ENCODE measurements around the gene IL33. TPM values are rescaled to one million over a fixed set of nuclear protein-coding genes. Genes with fewer than 3 reads are reported as not detected.

Gene IL33
- total RNA-seq, 1 experiment from 2014 or later: 2.7 TPM

DNA sequence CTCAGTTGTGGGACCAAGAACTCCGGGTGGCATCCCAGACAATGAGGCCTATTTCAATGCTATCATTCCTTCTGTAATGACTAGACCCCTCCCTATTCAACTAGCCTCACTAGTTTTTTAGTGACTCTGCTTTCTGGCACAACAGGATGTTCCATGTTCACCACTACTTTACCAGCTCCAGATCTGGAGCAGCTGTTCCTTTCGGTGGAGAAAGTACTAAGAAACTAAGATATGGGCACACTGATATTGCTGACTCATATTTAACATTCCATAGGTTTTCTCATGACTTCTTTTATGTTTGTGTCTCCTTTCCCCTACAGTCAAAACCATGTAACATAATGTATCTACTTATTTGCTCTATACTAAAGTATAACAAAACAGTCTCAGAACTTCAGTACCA, 24.1 kb downstream of the IL33 start:
- BruUV-seq (replicated peaks): no TSS peak

DNA sequence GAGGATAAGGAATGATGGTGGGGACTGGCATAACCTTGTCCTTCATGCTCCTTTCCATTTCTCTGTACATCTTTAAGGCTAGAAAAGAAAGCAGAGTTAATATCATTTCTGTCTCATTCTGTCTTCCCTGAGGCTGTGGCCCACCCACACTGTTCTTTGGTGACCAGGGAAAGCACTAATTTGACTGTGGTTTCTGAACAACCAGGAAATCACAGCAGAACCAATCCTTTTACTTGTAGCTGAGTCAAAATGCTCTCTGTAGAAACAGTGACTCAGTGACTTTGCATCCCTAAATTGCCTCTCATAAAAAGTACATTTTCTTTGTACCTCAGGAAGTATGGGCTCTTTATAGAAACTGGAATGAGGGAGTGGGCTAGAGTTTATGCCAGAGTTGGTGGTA, 28.1 kb downstream of the IL33 start:
- H3K4me2 ChIP-seq (ENCODE audit: low read length): peak overlapping the region; percentile 52
- H3K4me3 ChIP-seq (ENCODE audit: low read length): no peak overlapping the region
- intact Hi-C loops (cut with micrococcal nuclease): no loop called here
- ChIA-PET POLR2A (ENCODE audit: unreplicated experiment) (no interaction called here), CTCF (interaction anchor here (0.6 kb wide), 1 partner anchor 188 kb away, joined by 3 read pairs; no protein-coding TSS in a partner anchor)
- H3K9me3 ChIP-seq (ENCODE audit: low read length): no peaks in the 10 kb centered on the region
- H3K79me2 ChIP-seq (ENCODE audit: low read length): no peaks in the 10 kb centered on the region
- H4K20me1 ChIP-seq (ENCODE audit: low read length): no peaks in the 10 kb centered on the region
- H2AFZ ChIP-seq (ENCODE audit: low read length): no peak overlapping the region
- TF ChIP-seq EZH2phosphoT487 (IDR thresholded peaks at IDR 0.05; ENCODE audit: borderline replicate concordance, low read length): no peak
- TF ChIP-seq, protein P1, sequence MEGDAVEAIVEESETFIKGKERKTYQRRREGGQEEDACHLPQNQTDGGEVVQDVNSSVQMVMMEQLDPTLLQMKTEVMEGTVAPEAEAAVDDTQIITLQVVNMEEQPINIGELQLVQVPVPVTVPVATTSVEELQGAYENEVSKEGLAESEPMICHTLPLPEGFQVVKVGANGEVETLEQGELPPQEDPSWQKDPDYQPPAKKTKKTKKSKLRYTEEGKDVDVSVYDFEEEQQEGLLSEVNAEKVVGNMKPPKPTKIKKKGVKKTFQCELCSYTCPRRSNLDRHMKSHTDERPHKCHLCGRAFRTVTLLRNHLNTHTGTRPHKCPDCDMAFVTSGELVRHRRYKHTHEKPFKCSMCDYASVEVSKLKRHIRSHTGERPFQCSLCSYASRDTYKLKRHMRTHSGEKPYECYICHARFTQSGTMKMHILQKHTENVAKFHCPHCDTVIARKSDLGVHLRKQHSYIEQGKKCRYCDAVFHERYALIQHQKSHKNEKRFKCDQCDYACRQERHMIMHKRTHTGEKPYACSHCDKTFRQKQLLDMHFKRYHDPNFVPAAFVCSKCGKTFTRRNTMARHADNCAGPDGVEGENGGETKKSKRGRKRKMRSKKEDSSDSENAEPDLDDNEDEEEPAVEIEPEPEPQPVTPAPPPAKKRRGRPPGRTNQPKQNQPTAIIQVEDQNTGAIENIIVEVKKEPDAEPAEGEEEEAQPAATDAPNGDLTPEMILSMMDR (conservative IDR thresholded peaks at IDR 0.05; ENCODE audit: low read depth, low read length): no peak
- no peak for TF ChIP-seq EZH2 (IDR thresholded peaks at IDR 0.05; ENCODE audit: low read length, unreplicated experiment)
- peaks cover 39% of the 10 kb centered on the region for H3K4me1 ChIP-seq (ENCODE audit: insufficient read depth, low read length)
- peak; percentile 83 for DNase-seq
- peak overlapping the region; percentile 63 for H3K9ac ChIP-seq (ENCODE audit: low read length)
- no peaks in the 10 kb centered on the region for H3K27me3 ChIP-seq (ENCODE audit: low read length)
- no peaks in the 10 kb centered on the region for H3K9me2 ChIP-seq (replicated peaks; ENCODE audit: low read length)
- peak; percentile 89 for ATAC-seq
- peak overlapping the region; percentile 86 for H3K27ac ChIP-seq (ENCODE audit: low read length)
- BruUV-seq (replicated peaks): no TSS peak
- H3F3A ChIP-seq (ENCODE audit: low read length, unreplicated experiment): no peaks in the 10 kb centered on the region
- no peaks in the 10 kb centered on the region for H3K36me3 ChIP-seq (ENCODE audit: low read depth, low read length)

More for the DNA sequence above, 24.1 kb downstream of the IL33 start:
- H3K79me2 ChIP-seq (ENCODE audit: low read length): no peaks in the 10 kb centered on the region
- no peak for DNase-seq
- CTCF ChIA-PET: no interaction called here
- no peak overlapping the region for H2AFZ ChIP-seq (ENCODE audit: low read length)
- no peak overlapping the region for H3K9ac ChIP-seq (ENCODE audit: low read length)
- H3K4me1 ChIP-seq (ENCODE audit: insufficient read depth, low read length): peaks cover 20% of the 10 kb centered on the region
- POLR2A ChIA-PET (ENCODE audit: unreplicated experiment): no interaction called here
- H4K20me1 ChIP-seq (ENCODE audit: low read length): no peaks in the 10 kb centered on the region
- H3F3A ChIP-seq (ENCODE audit: low read length, unreplicated experiment): no peaks in the 10 kb centered on the region
- no peaks in the 10 kb centered on the region for H3K9me3 ChIP-seq (ENCODE audit: low read length)
- H3K4me3 ChIP-seq (ENCODE audit: low read length): no peak overlapping the region
- TF ChIP-seq EZH2phosphoT487 (IDR thresholded peaks at IDR 0.05; ENCODE audit: borderline replicate concordance, low read length) (no peak), EZH2 (IDR thresholded peaks at IDR 0.05; ENCODE audit: low read length, unreplicated experiment) (no peak)
- TF ChIP-seq, protein P1 (conservative IDR thresholded peaks at IDR 0.05; ENCODE audit: low read depth, low read length): no peak
- H3K4me2 ChIP-seq (ENCODE audit: low read length): no peak overlapping the region
- no peaks in the 10 kb centered on the region for H3K27me3 ChIP-seq (ENCODE audit: low read length)
- intact Hi-C loops (cut with micrococcal nuclease): no loop called here
- H3K36me3 ChIP-seq (ENCODE audit: low read depth, low read length): no peaks in the 10 kb centered on the region
- ATAC-seq: no peak
- H3K9me2 ChIP-seq (replicated peaks; ENCODE audit: low read length): no peaks in the 10 kb centered on the region
- H3K27ac ChIP-seq (ENCODE audit: low read length): no peak overlapping the region

DNA sequence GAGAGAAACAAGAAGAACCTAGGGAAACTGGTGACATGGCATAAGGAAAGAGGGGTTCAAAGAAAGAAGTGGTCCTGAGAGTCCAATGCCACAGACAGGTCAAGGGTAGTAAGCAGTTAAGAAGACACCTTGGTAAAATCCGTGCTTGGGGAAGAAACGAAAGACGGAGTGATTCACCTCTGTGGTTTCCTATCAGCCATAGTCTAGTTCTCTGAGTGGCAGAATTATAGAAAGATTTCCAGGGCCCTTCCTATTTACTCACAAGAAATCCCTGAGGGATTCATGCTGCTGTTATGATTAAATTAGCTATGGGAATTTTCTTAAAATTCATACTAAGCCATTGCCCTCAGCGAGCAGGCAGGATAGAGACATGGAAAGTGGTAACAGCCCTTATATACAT, 31.7 kb downstream of the IL33 start:
- Histone ChIP-seq H2AFZ (ENCODE audit: low read length) (peak overlapping the region; percentile 49; the same call in 1 of the 2 replicates), H3F3A (ENCODE audit: low read length, unreplicated experiment) (no peaks in the 10 kb centered on the region), H4K20me1 (ENCODE audit: low read length) (no peaks in the 10 kb centered on the region), H3K9me3 (ENCODE audit: low read length) (no peaks in the 10 kb centered on the region), H3K9ac (ENCODE audit: low read length) (peak overlapping the region; percentile 47; the same call in 1 of the 2 replicates), H3K36me3 (ENCODE audit: low read depth, low read length) (no peaks in the 10 kb centered on the region), H3K9me2 (replicated peaks; ENCODE audit: low read length) (no peaks in the 10 kb centered on the region), H3K27me3 (ENCODE audit: low read length) (no peaks in the 10 kb centered on the region), H3K79me2 (ENCODE audit: low read length) (no peaks in the 10 kb centered on the region), H3K4me1 (ENCODE audit: insufficient read depth, low read length) (peaks cover 39% of the 10 kb centered on the region), H3K4me3 (ENCODE audit: low read length) (no peak overlapping the region), H3K27ac (ENCODE audit: low read length) (peak overlapping the region; percentile 90), H3K4me2 (ENCODE audit: low read length) (peak overlapping the region; percentile 49)
- ATAC-seq: peak; percentile 60
- ChIA-PET POLR2A (ENCODE audit: unreplicated experiment) (no interaction called here), CTCF (no interaction called here)
- DNase-seq: peak; percentile 69
- BruUV-seq (replicated peaks): no TSS peak
- intact Hi-C loops (cut with micrococcal nuclease): no loop called here
- TF ChIP-seq EZH2phosphoT487 (IDR thresholded peaks at IDR 0.05; ENCODE audit: borderline replicate concordance, low read length) (no peak), EZH2 (IDR thresholded peaks at IDR 0.05; ENCODE audit: low read length, unreplicated experiment) (no peak)
- TF ChIP-seq, protein P1 (conservative IDR thresholded peaks at IDR 0.05; ENCODE audit: low read depth, low read length): no peak
